ENCODE results near the gene GPD2. TPM values are rescaled to one million over a fixed set of nuclear protein-coding genes. Genes with fewer than 3 reads are reported as not detected.
"Not testable (repeated sequence)": the region's sequence is repeated elsewhere in the genome, so short reads cannot be mapped to it uniquely, and the experiment has no call there.

The GPD2 gene
- total RNA-seq, 1 experiment from 2014 or later: 58.3 TPM

DNA sequence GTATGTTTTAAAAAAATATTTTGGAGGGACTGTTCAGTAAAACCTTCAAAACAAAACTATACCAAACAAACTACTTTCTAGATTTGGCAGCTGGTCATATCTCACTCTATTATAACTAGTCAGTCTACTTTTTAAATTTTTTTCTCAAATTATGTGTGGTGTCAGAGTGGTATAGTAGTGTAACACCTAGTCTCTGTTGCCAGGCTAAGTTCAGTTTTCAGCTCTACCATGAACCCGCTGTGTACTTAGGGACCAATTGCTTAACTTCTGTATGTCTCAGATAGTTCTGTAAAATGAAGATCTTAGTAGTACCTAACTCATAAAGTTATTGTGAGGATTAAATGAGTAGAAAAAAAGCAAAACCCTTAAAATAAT is 54.3 kb downstream of the GPD2 start:
- Mint-ChIP-seq H3K27me3 (ENCODE audit: insufficient read depth, unreplicated experiment) (no peaks in the 10 kb centered on the region), H3K9me3 (ENCODE audit: unreplicated experiment) (no peaks in the 10 kb centered on the region), H3K27ac (ENCODE audit: unreplicated experiment) (no peak overlapping the region), H3K4me3 (ENCODE audit: unreplicated experiment) (no peak overlapping the region), H3K36me3 (ENCODE audit: insufficient read depth, unreplicated experiment) (no peaks in the 10 kb centered on the region), H3K4me1 (ENCODE audit: low read depth, unreplicated experiment) (peaks cover 11% of the 10 kb centered on the region)
- Histone ChIP-seq H3K4me1 (peaks cover 6% of the 10 kb centered on the region; the same call in 1 of the 2 replicates), H3K27me3 (replicated peaks; ENCODE audit: control insufficient read depth, insufficient read depth, low read length) (no peaks in the 10 kb centered on the region), H3K36me3 (ENCODE audit: control insufficient read depth, insufficient read depth, low read length) (no peaks in the 10 kb centered on the region), H3K4me3 (ENCODE audit: low read depth, low read length) (no peak overlapping the region), H3K9me3 (no peaks in the 10 kb centered on the region)
- CTCF ChIA-PET: no interaction called here
- DNase-seq: no peak
- no peak for TF ChIP-seq CTCF (IDR thresholded peaks at IDR 0.05; ENCODE audit: insufficient read depth in 1 of 2, low read depth in 1 of 2, low read length in 1 of 2, severe bottlenecking in 1 of 2, unreplicated experiment in 1 of 2)
- no TSS peak for BruUV-seq (replicated peaks)
- POLR2A ChIA-PET: no interaction called here
- intact Hi-C loops (cut with micrococcal nuclease; ENCODE audit: unreplicated experiment): loop anchor here (5.0 kb wide), 1 partner anchor 1092 kb away; no protein-coding TSS in a partner anchor

DNA sequence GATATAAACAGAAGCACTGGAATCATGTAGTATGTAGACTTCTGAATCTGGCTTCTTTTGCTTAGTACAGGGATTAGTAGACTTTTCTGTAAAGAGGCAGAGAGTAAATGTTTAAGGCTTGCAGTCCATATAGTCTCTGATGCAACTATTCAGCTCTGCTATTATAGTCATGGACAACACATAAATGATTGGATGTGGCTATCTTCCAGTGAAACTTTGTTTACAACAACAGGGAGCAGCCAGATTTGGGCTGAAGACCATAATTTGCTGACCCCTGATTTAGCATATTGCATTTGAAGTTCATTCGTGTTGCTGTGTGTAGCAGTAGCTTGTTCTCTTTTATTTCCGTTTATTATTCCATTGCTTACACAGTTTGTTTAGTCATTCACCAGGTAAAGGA is 55.0 kb downstream of the GPD2 start:
- no TSS peak for BruUV-seq (replicated peaks)
- H3K4me1 Mint-ChIP-seq (ENCODE audit: low read depth, unreplicated experiment): peaks cover 11% of the 10 kb centered on the region
- H3K9me3 Mint-ChIP-seq (ENCODE audit: unreplicated experiment): no peaks in the 10 kb centered on the region
- Histone ChIP-seq H3K4me1 (peaks cover 6% of the 10 kb centered on the region; the same call in 1 of the 2 replicates), H3K9me3 (no peaks in the 10 kb centered on the region), H3K27me3 (replicated peaks; ENCODE audit: control insufficient read depth, insufficient read depth, low read length) (no peaks in the 10 kb centered on the region), H3K36me3 (ENCODE audit: control insufficient read depth, insufficient read depth, low read length) (no peaks in the 10 kb centered on the region), H3K4me3 (ENCODE audit: low read depth, low read length) (no peak overlapping the region)
- TF ChIP-seq CTCF (IDR thresholded peaks at IDR 0.05; ENCODE audit: insufficient read depth in 1 of 2, low read depth in 1 of 2, low read length in 1 of 2, severe bottlenecking in 1 of 2, unreplicated experiment in 1 of 2): no peak
- ChIA-PET POLR2A (no interaction called here), CTCF (no interaction called here)
- no peaks in the 10 kb centered on the region for H3K36me3 Mint-ChIP-seq (ENCODE audit: insufficient read depth, unreplicated experiment)
- no peak for DNase-seq
- H3K27ac Mint-ChIP-seq (ENCODE audit: unreplicated experiment): no peak overlapping the region
- H3K27me3 Mint-ChIP-seq (ENCODE audit: insufficient read depth, unreplicated experiment): no peaks in the 10 kb centered on the region
- intact Hi-C loops (cut with micrococcal nuclease; ENCODE audit: unreplicated experiment): loop anchor here (5.0 kb wide), 1 partner anchor 1091 kb away; no protein-coding TSS in a partner anchor
- H3K4me3 Mint-ChIP-seq (ENCODE audit: unreplicated experiment): no peak overlapping the region

DNA sequence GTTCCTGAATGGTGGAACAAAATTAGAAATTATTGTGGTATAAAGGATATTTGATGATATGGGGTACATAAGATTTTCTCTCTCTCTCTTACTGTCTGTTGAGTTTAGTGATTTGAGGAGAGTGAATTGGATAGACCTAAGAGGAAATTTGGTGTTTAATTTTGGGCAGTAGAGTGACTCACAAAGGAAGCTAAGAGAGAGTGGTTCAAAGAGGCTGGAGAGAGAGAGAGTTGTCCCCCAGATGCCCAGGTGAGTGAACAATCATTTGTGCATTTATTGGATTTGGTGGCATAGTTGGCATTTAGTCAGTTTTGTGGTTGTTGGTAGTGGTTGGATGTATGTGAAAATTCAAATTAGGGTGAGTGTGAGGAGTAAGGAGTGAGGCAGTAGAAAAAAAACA is 56.8 kb downstream of the GPD2 start:
- Mint-ChIP-seq H3K4me3 (ENCODE audit: unreplicated experiment) (no peak overlapping the region), H3K9me3 (ENCODE audit: unreplicated experiment) (no peaks in the 10 kb centered on the region), H3K36me3 (ENCODE audit: insufficient read depth, unreplicated experiment) (no peaks in the 10 kb centered on the region), H3K27me3 (ENCODE audit: insufficient read depth, unreplicated experiment) (no peaks in the 10 kb centered on the region), H3K4me1 (ENCODE audit: low read depth, unreplicated experiment) (peaks cover 11% of the 10 kb centered on the region), H3K27ac (ENCODE audit: unreplicated experiment) (no peak overlapping the region)
- H3K36me3 ChIP-seq (ENCODE audit: control insufficient read depth, insufficient read depth, low read length): no peaks in the 10 kb centered on the region
- H3K4me3 ChIP-seq (ENCODE audit: low read depth, low read length): no peak overlapping the region
- H3K27me3 ChIP-seq (replicated peaks; ENCODE audit: control insufficient read depth, insufficient read depth, low read length): no peaks in the 10 kb centered on the region
- DNase-seq: no peak
- no peaks in the 10 kb centered on the region for H3K9me3 ChIP-seq
- intact Hi-C loops (cut with micrococcal nuclease; ENCODE audit: unreplicated experiment): loop anchor here (5.0 kb wide), 1 partner anchor 1089 kb away; no protein-coding TSS in a partner anchor
- ChIA-PET CTCF (no interaction called here), POLR2A (no interaction called here)
- TF ChIP-seq CTCF (IDR thresholded peaks at IDR 0.05; ENCODE audit: insufficient read depth in 1 of 2, low read depth in 1 of 2, low read length in 1 of 2, severe bottlenecking in 1 of 2, unreplicated experiment in 1 of 2): no peak
- peaks cover 6% of the 10 kb centered on the region; the same call in 1 of the 2 replicates for H3K4me1 ChIP-seq
- no TSS peak for BruUV-seq (replicated peaks)

DNA sequence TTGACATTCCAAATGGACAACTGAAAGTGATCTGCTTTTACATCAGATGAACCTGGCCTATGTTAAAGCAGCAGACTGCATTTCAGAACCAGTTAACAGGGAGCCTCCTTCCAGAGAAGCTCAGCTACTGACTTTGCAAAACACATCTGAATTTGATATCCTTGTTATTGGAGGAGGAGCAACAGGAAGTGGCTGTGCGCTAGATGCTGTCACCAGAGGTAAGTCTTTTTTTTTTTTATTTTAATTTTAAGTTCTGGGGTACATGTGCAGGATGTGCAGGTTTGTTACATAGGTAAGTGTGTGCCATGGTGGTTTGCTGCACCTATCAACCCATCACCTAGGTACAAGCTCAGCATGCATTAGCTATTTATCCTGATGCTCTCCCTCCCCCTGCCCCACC is 59.8 kb downstream of the GPD2 start:
- H3K4me3 ChIP-seq (ENCODE audit: low read depth, low read length); POLR2A ChIA-PET; DNase-seq; CTCF ChIA-PET; H3K36me3 Mint-ChIP-seq (ENCODE audit: insufficient read depth, unreplicated experiment); H3K36me3 ChIP-seq (ENCODE audit: control insufficient read depth, insufficient read depth, low read length); H3K9me3 ChIP-seq; H3K27me3 ChIP-seq (replicated peaks; ENCODE audit: control insufficient read depth, insufficient read depth, low read length); H3K4me3 Mint-ChIP-seq (ENCODE audit: unreplicated experiment); intact Hi-C loops (cut with micrococcal nuclease; ENCODE audit: unreplicated experiment); H3K9me3 Mint-ChIP-seq (ENCODE audit: unreplicated experiment); H3K27me3 Mint-ChIP-seq (ENCODE audit: insufficient read depth, unreplicated experiment); H3K27ac Mint-ChIP-seq (ENCODE audit: unreplicated experiment); BruUV-seq (replicated peaks): not testable (repeated sequence)
- H3K4me1 ChIP-seq: peaks cover 11% of the 10 kb centered on the region
- H3K4me1 Mint-ChIP-seq (ENCODE audit: low read depth, unreplicated experiment): peaks cover 25% of the 10 kb centered on the region

All from Caco-2 (cell line).